Mammary epithelial cell (primary cell): Measurements from ENCODE around the gene C10orf105.

ENCODE experiments used
- CTCF ChIP-seq, 2 donors: IDR thresholded peaks in 1 of 2; conservative IDR thresholded peaks in 1 of 2; 2 replicates each; pipeline ENCODE4 v1.5.1; 2011 to 2012; ENCODE audit warnings: inconsistent platforms in 2 of 2, low read length in 2 of 2, mild to moderate bottlenecking in 2 of 2, control low read depth in 1 of 2, low read depth in 1 of 2; ENCODE audit not compliant: insufficient read depth in 1 of 2; ENCODE audit errors: extremely low read depth in 1 of 2
- EZH2 ChIP-seq: IDR thresholded peaks from 2 replicates; pipeline ENCODE4 v1.6.1; 2012; ENCODE audit warnings: low read length, inconsistent platforms, borderline replicate concordance

DNA sequence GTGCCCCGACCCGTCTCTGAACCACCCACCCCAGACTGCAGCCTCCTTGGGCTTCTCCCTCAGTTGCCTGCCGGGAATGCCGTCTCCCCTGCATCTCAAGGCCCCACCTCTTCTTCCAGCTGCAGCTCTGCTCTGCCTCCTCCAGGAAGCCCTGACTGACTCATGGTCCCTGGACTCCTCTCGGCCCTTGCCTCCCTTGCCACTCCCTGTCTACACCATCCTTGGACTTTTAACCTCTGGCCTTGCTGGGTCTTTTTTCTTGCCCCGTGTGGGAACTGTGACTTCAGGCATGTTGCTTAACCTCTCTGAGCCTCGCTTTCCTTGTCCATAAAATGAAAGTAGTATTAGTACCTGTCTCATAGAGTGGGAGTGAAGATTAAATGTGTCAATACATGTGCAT lies 56.3 kb downstream of the C10orf105 start:
- TF ChIP-seq EZH2 (no peak), CTCF (conservative IDR thresholded peaks at IDR 0.05 in 1 of 2, IDR thresholded peaks at IDR 0.05 in 1 of 2; ENCODE audit: extremely low read depth in 1 of 2, insufficient read depth in 1 of 2, low read depth in 1 of 2, low read length in 2 of 2) (no peak)
